ENCODE data around the gene TMPRSS15.

GRCh38 chr21:18384771-18385170, 18.8 kb downstream of the TMPRSS15 start:
- TF ChIP-seq EZH2 (IDR thresholded peaks at IDR 0.05; ENCODE audit: borderline replicate concordance, low read depth, low read length, poor library complexity, severe bottlenecking) (no peak), CTCF (conservative IDR thresholded peaks at IDR 0.05; ENCODE audit: low read depth, low read length) (peak; percentile 66)

Data from A673 (cell line).